ENCODE data around the gene USP28. TPM values are rescaled to one million over a fixed set of nuclear protein-coding genes. Genes with fewer than 3 reads are reported as not detected.

Gene USP28
- total RNA-seq, 1 donor from 2014 or later, result 11.6 TPM

DNA sequence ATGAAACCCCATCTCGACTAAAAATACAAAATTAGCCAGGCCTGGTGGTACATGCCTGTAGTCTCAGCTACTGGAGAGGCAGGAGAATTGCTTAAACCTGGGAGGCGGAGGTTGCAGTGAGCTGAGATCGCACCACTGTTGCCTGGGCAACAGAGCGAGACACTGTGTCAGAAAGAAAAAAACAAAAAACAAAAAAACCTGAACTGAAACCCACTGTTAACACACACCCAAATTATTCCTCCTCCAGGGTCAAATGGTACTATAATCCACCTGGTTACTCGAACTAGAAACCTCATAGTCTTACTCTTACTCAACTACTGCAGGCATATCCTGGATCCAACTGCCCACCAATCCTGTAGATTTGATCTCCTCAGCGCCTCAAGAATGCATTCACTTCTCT, 35.5 kb downstream of the USP28 start:
- no peak for DNase-seq (ENCODE audit: low read depth)
- no peak overlapping the region for H3K4me3 ChIP-seq (ENCODE audit: low read depth, low read length)
- no peak for TF ChIP-seq CTCF (conservative IDR thresholded peaks at IDR 0.05; ENCODE audit: low read depth, low read length)

DNA sequence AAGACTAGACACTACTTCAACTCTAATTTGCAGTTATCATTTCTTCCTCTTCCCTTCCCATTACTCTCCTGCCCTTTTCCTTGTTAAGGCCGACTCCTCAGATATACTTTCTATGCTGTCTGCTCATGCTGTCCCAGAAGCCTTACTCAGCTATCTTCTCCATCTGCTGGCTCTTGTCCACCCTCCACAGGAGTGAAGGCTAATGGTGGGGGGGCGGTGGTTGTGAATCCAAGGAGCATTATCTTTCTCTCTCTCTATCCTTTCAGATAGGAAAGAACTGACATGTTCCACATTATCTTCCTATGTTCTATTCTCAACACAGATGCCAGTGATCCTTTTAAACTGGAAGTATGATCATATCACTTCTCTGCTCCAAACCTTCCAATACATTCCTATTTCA, 37.4 kb downstream of the USP28 start:
- no peak overlapping the region for H3K4me3 ChIP-seq (ENCODE audit: low read depth, low read length)
- no peak for TF ChIP-seq CTCF (conservative IDR thresholded peaks at IDR 0.05; ENCODE audit: low read depth, low read length)
- DNase-seq (ENCODE audit: low read depth), result no peak

DNA sequence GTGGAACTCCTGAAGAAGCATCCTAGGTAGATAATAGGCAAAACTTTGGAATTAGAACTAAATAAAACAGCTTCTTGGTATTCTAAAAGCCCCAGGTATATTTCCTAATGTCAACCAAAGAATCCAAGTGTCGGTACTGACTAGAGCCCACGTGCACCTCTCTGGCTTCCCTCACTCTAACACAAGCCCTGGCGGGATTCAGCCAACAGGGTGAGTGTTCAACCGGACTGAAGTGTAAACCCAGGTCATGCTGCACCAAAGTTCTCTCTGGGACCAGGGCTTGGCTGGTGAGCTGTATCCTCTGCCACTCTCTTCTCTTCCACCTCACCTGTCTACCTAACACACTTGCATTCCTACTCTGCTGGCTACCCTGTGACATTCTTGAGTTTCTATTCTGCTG, 40.1 kb downstream of the USP28 start:
- no peak for TF ChIP-seq CTCF (conservative IDR thresholded peaks at IDR 0.05; ENCODE audit: low read depth, low read length)
- no peak overlapping the region for H3K4me3 ChIP-seq (ENCODE audit: low read depth, low read length)
- no peak for DNase-seq (ENCODE audit: low read depth)

GRCh38 chr11:113833151-113833550, 42.2 kb downstream of the USP28 start:
- TF ChIP-seq CTCF (conservative IDR thresholded peaks at IDR 0.05; ENCODE audit: low read depth, low read length), result no peak
- no peak for DNase-seq (ENCODE audit: low read depth)
- H3K4me3 ChIP-seq (ENCODE audit: low read depth, low read length), result no peak overlapping the region

GRCh38 chr11:113831314-113831713, 44.1 kb downstream of the USP28 start:
- no peak for DNase-seq (ENCODE audit: low read depth)
- H3K4me3 ChIP-seq (ENCODE audit: low read depth, low read length), result no peak overlapping the region
- TF ChIP-seq CTCF (conservative IDR thresholded peaks at IDR 0.05; ENCODE audit: low read depth, low read length), result no peak

DNA sequence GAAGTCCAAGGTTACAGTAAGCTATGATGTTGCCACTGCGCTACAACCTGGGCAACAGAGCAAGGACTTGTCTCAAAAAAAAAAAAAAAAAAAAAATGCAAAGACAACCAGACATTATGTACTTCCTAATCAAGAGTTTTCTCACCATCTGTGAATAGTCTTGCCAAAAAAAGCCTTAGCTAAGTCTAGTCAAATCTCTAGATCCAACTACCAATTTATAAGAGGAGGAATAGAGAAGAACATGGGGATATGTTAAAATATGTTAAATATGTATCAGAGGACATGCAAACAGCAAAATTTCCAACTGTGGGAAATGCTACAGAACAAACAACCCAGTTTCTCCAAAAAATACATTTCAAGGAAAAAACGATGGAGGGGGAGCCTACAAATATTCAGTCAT, 45.6 kb downstream of the USP28 start:
- H3K4me3 ChIP-seq (ENCODE audit: low read depth, low read length), result no peak overlapping the region
- no peak for DNase-seq (ENCODE audit: low read depth)
- TF ChIP-seq CTCF (conservative IDR thresholded peaks at IDR 0.05; ENCODE audit: low read depth, low read length), result no peak

GRCh38 chr11:113828191-113828590, 47.2 kb downstream of the USP28 start:
- DNase-seq (ENCODE audit: low read depth), result no peak
- TF ChIP-seq CTCF (conservative IDR thresholded peaks at IDR 0.05; ENCODE audit: low read depth, low read length), result no peak

More at GRCh38 chr11:113828191-113828590, 47.2 kb downstream of the USP28 start:
- no peak overlapping the region for H3K4me3 ChIP-seq (ENCODE audit: low read depth, low read length)

Measured in epithelial cell of proximal tubule (primary cell).